GM19372 (cell line): ENCODE measurements around the gene PLEKHA1.

Source experiments
- ATAC-seq: cut with Tn5 transposase; IDR thresholded peaks from one replicate; pipeline ENCODE4 v1.9.1; 2021; ENCODE audit warnings: mild to moderate bottlenecking, low read depth, moderate library complexity; ENCODE audit not compliant: unreplicated experiment

The PLEKHA1 gene

GRCh38 chr10:122375679-122376160 lies 1.2 kb downstream of the PLEKHA1 start:
- no peak for ATAC-seq

- ATAC-seq = no peak
Observed at GRCh38 chr10:122376364-122376961, 2.0 kb downstream of the PLEKHA1 start.

GRCh38 chr10:122379041-122379440 lies 4.5 kb downstream of the PLEKHA1 start:
- no peak for ATAC-seq

- ATAC-seq = no peak
Observed at GRCh38 chr10:122379537-122379936, 5.0 kb downstream of the PLEKHA1 start.

GRCh38 chr10:122380703-122381102 lies 6.2 kb downstream of the PLEKHA1 start:
- ATAC-seq = no peak

- ATAC-seq = no peak
Observed at GRCh38 chr10:122381680-122382079, 7.2 kb downstream of the PLEKHA1 start.

- no peak for ATAC-seq
Observed at GRCh38 chr10:122386514-122386913, 12.0 kb downstream of the PLEKHA1 start.

GRCh38 chr10:122387572-122387971 lies 13.1 kb downstream of the PLEKHA1 start:
- ATAC-seq = no peak

GRCh38 chr10:122388287-122388997 lies 13.9 kb downstream of the PLEKHA1 start:
- no peak for ATAC-seq

- ATAC-seq = no peak
Observed at GRCh38 chr10:122390271-122390670, 15.8 kb downstream of the PLEKHA1 start.

GRCh38 chr10:122390679-122391078 lies 16.2 kb downstream of the PLEKHA1 start:
- ATAC-seq = no peak

- ATAC-seq = no peak
Observed at GRCh38 chr10:122391875-122392274, 17.4 kb downstream of the PLEKHA1 start.

GRCh38 chr10:122392835-122393234 lies 18.3 kb downstream of the PLEKHA1 start:
- ATAC-seq = no peak

- no peak for ATAC-seq
Observed at GRCh38 chr10:122393288-122393687, 18.8 kb downstream of the PLEKHA1 start.

- no peak for ATAC-seq
Observed at GRCh38 chr10:122402548-122403131, 28.1 kb downstream of the PLEKHA1 start.

GRCh38 chr10:122404576-122404975 lies 30.1 kb downstream of the PLEKHA1 start:
- ATAC-seq = no peak

- ATAC-seq = no peak
Observed at GRCh38 chr10:122407375-122408125, 33.0 kb downstream of the PLEKHA1 start.

- no peak for ATAC-seq
Observed at GRCh38 chr10:122413327-122413726, 38.8 kb downstream of the PLEKHA1 start.

GRCh38 chr10:122417667-122418066 lies 43.2 kb downstream of the PLEKHA1 start:
- ATAC-seq = no peak

- no peak for ATAC-seq
Observed at GRCh38 chr10:122419016-122419415, 44.5 kb downstream of the PLEKHA1 start.
